HG02588 (cell line): ENCODE data around the gene MEG3.

ENCODE experiments used
- ATAC-seq: cut with Tn5 transposase; IDR thresholded peaks from one replicate; pipeline ENCODE4 v1.9.1; 2021; ENCODE audit warnings: mild to moderate bottlenecking, moderate library complexity; ENCODE audit not compliant: unreplicated experiment

MEG3 gene

DNA sequence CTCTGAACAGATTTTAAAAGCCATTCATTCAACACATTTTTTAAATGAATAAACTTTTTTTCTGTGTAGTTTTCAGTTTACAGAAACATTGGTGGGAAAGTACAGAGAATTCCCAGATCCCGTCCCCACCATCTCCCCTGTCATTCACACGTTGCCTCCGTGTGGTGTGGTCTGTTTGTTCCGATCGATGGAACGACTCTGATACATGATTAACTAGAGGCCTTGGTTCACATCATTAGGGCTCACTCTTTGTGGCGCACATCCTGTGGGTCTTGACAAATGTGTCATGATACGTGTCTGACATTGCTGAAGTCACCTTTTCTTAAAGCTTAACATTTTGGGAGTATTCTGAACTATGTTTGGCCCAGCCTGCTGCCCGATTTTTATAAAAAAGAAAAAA lies 18.5 kb downstream of the MEG3 start:
- no peak for ATAC-seq

DNA sequence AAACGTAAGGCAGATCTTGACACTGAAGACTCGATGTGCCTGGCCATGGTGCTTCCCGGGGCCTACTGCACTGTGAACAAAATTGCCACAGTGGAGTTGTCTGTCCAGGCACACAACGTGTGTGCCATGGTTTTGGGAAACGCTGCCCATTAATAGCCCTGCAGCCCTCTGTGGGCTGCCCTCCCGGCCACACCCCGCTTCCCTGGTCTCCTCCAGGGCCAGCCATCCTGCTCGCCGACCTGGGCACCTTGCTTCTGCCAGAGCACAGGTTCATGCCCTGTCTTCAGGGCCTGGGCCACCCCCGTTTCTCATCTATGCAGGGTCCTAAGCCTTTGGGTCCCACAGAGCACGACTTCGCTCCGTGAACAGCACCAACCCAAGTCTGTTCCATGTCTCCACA lies 18.9 kb downstream of the MEG3 start:
- ATAC-seq, result no peak

DNA sequence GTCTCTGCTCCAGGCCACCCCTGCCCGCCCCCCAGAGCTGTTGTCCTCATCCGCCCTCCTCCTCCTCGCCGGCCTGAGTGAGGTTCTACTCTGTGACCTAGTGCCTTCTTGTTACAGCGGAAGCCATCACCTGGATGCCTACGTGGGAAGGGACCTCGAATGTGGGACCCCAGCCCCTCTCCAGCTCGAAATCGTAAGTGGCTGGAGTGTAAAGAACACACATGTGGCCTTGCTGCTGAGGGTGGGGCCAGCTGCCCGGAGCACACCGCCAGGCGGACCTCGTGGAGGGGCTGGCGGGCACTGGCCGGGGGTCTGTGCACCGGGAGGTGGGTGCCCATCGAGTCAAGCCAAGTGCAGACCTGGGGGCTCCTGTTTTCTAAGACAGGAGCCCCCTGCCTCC lies 19.4 kb downstream of the MEG3 start:
- ATAC-seq, result no peak

DNA sequence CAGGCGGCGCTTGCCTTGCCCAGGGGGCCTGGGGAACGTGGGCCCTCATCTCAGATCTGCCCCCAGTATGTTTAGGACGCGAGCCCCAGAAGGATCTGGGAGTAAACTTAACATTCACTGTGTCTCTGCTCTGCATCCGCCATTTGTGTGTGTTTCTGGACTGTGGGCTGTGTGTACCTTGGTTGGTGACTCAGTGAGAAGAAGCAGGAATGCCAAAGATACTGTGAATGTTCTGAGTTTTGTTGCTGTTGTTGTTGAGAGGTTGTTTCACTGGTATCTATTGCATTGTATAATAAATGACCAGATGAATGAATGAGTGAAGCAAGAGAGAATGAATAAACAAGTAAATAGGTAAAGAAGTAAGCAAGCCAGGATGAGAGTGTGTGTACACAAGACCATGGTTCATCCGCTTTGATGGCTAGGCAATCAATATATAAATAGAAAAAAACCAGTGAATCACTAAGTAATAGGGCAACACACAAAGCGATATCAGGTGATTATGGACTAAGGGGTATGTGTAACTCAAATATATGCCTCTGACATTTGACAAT lies 20.5 kb downstream of the MEG3 start:
- no peak for ATAC-seq

DNA sequence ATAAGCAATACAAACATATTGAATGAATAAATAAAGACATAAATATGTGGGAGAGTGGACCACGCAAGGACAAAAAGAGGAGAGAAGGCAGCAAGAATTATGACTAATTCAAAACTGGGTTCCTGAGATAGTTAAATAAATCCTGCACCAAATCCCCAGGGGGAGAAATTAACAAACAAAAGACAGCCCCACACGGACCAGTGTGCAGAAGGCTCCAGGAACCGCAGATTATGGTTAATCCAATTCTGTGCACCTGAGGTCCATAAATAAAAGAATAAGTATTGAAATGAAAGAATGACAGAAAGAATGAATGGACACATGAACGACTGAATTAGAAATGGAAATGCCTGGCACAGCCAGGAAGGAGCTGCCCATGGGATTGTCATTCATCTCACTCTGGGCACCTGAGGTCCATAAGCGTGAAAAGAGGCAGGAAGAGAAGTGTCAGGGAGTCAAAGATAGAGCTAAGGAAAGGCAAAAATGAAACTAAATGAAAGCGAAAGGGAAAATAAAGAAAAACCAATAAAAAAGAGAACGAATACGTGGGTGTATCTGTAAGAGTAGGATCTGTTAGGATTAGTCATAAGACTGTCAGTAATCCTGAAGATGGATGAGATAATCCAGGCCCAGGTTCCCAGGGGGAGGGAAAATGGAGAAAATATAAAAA lies 23.3 kb downstream of the MEG3 start:
- no peak for ATAC-seq

DNA sequence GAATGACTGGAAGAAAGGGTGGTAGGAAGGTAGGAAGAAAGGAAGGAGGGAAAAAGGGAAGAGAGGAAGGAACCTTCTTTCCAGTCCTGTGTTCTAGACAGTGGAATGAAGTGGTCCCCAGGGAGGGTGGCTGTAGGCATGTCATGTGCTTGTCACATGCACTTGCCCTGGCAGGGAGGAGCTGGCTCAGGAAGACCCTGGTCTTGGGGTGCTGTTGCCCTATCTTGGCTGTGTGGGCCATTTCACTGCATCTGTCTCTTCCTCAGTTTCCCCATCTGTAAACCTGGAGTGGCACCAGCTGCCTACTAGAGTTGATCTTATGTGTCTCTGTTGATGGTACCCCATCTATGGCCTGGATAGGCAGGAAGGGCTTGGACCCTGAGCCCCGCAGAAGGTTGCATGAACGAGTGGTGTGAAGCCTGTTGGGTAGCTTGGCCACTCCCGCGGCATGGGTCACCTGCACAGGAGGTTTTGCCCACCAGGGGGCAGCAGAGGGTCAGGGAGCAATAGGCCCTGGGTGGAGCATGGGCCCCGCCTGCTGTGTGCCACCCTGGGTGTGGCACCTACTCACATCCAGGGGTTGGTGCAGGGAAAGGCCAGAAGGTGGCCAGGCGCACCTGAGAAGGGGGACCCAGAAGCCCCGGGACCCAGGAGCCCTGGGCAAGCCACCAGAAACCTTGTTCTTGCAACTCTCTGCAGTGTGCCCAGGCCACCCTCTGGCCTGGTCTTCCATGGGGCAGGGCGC lies 25.1 kb downstream of the MEG3 start:
- no peak for ATAC-seq

DNA sequence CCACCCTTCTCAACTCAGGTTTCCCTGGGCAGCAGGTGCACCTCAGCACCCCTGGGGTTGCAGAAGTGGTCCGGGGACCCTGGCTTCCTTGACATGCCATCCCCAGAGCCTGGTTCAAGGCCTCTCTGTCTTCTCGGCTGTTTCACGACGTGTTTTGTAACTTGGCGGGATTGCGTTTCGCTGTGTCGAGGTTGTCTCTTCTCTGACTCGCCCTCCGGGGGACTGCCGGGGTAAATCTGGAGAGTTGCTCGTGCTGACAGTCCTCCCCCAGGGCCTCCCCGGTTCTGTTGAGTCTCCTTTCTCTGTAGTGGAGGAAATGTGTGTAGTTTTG lies 25.6 kb downstream of the MEG3 start:
- no peak for ATAC-seq

DNA sequence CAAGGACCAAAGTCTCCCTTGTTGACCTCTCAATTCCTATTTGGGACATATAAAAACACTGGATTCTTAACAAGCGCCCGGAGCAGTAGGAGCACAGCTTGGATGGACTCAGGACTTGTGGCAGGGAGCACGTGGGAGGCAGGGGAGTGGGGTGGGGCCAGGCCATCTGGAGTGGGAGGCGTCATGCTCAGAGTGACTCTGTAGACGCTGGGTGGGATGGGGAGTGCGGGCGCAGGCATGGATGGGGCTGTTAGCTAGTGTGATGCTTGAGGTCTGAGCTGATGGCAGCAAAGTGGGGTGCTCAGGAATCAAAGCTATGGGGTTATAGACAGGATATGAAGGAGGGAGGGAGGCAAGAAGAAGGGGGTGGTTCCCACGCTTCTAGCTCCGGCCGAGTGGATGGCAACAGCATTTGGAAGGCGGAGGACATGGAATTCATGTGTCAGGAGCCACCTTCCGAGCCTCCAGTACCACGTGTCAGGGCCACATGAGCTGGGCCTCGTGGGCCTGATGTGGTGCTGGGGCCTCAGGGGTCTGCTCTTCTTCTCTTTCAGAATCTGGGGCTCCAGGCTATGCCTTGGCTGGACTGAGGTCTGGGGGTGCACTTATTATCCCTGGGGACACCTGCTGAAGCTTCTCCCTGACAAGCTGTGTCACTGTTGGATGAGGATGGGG lies 26.2 kb downstream of the MEG3 start:
- no peak for ATAC-seq

DNA sequence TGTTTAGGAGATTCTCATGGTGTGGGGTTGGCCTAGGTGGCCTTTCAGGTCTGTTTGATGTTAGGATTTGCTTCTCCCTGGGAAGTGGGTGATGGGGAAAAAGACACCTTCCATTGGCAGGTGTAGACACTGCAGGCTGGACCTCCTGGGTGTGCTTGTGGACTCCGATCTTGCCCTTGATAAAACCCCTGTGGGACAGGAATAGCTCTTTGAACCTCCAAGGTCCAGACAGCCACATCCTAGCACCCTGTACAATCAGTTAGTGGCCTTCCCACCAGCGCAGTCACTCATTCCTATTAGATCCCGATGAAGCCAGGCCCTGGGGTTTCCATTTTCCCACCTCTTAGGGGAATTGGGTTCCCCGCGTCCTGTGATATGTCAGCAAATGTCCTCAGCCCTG lies 28.5 kb downstream of the MEG3 start:
- no peak for ATAC-seq

DNA sequence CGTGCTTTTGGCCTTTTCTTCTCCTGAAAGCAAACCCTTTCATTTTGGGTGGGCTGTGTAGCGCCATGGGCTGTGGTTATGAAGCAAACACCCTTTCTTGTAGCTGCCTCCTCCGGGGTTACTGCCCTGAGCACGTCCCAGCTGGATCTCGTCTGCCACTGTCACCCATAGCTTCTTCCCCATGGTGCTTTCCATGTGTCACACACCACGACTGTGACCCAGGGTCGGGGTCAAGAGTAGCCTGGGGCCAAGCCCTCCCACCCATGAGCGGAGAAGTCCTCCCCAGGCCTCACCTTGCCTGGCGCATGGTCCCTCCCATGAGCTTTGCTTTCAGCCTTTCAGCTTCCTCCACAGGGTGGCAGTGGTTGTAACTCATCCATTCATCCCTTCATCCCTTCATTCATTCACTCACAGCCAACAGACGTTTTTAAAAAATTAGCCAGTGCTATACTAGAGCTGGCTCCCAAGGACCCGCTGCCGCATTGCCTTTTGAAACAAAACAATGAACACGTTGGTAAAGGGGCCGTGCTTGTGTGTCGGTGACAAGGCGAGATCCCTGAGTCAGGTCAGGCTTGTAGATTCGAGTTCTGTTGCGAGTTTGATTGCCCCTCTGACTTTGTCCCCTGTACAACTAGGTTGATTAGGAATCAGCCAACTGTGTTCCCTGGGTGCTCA lies 29.5 kb downstream of the MEG3 start:
- no peak for ATAC-seq

DNA sequence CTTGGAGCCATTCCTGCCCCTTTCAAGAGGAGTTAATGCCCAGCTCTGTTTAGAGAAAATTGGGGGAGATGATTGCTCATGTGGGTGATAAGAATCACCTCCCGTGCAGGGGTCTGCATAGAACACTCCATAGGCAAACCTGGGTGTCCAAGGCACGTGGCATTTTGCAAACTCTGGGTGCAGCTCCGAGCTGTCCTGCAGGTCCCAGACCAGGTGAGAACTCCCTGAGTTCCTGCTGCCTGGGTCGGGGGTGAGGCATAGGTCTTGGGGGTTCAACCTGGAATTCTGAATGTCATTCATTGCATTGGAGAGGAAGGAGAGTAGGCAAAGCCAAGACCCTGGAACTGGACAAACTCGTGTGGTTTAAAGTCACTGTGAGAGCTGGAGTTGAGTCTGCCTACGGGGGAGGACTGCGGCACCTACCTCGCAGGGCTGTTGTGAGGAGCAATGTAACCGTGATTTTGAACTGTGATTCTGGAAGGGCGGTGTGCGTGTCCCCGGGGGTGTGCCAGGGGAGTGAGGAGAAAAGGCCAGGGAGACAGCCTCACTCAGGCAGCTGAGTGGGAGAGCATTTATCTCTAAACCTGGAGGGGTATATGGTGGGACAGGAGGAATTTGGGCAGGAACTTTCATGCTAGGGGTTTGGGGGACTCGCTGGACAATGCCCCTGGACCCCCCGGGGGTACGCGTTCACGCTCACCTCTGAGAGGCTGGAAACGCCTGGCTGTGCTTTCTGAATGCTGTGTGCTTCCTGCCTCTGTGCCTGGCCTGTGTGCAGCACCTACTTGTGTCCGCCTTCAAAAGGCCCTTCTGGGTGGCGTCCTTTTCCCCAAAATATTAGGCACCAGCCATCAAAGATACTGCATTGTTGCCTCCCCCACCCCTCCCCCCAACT lies 30.4 kb downstream of the MEG3 start:
- ATAC-seq, result no peak

DNA sequence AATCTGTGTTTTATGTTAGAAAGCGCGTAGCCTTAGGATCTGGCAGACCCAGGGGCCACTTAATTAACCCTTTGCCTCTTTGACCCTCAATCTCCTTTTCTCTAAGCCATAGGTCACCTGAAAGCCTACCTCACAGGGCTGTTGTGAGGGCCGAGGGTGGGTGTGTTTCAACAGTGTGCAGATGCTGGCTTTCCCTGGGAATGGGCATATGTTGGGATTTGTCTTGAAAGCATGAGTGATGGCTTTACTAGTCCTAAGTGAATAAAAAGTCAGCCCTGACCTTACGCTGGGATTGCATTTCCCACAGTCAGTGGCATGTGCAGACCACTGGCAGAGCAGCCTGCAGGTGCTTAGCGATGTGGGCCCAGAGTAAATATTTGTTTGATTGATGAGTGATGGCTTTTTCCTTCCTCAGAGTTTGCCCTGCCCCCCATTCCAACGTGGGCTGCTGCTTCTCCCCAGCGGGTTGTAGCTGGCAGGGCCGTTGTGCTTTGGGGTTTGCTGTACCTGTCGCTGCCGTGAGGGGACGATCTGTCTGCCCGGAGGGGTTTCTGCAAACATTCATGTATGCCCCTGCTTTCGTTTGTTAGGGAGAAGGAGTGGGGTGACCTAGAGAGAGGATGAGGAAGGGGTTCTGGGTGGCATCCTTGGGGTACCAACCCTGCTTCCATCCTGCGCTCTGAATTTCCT lies 31.5 kb downstream of the MEG3 start:
- no peak for ATAC-seq

DNA sequence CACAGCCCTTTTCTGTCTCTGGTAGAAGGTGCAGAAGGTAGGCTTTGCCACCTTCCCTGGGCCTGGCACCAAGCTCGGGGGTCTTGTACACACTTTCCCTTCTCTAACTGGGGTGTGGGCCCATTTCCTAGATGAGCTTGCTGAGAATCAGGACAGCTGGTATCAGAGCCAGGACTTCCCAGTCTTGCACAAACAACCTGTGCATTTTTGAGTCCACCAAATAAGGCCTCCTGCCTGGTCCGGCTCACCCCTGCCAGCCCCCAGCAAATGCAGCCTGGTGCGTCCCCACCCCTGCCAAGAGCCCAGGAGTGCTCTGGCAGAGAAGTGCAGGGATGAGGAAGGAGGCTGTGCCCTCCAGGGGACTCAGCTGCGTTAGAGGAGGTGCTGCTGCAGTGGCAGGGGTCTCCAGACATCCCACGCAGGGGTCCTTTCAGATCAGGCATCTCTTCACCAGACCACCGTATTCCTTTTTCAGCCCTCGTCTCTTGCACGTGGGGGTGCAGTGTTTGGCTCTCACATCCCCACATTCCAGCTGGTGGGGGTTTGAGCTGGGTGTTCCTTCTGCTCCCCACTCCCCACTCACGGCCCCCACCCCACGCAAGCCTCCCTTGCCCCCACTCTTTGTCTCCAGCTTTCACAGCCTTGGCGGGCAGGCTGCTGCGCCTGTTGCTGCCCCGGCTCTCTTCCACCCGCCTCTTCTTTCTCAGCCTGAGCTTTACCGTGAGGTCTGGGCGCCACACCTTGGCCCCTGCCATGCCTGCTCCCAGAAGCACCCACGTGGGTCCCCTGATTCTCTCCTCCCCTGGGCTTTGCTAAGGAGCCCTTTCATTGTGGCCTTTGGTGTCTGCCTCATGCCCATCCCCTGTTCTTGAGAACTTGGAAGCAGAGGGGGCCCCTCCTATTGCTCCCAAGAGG lies 32.3 kb downstream of the MEG3 start:
- no peak for ATAC-seq

DNA sequence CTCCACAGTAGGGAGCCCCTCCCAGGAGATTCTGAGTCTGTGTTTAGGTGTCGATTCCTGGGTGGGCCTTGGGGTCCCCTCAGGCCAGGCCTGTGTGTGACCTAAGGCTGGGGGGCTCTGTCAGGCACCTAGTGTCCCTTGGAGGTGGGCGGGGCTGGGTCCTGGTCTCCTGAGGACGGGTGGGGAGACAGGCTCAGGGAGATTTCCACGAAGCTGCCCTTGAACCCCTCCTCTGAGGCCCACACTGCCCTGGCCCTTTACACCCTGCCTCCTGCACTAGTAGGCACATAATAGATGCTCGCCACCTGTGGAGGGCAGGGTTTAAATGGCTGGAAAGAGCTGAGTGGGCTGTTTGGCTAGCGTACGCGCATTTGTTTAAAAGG lies 32.9 kb downstream of the MEG3 start:
- ATAC-seq, result no peak

DNA sequence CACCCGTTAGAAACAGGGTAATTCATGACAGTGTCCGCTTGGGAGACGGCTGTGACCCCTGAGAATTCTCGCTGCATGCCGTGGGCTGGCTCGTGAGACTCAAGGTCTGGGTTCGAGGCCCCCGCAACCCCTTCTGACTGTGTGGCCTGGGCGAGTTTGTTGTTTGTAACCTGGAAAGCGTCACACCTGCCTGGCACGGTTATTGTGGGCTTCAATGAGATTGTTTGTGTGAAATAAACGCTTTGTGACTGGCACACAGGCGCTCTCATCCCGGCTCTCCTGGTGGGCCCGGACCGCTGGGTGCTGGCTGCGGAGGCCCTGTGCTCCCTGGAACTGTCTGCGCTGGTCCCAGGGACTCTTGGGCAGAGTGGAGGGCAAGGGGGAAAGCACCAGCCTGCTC lies 33.9 kb downstream of the MEG3 start:
- no peak for ATAC-seq

DNA sequence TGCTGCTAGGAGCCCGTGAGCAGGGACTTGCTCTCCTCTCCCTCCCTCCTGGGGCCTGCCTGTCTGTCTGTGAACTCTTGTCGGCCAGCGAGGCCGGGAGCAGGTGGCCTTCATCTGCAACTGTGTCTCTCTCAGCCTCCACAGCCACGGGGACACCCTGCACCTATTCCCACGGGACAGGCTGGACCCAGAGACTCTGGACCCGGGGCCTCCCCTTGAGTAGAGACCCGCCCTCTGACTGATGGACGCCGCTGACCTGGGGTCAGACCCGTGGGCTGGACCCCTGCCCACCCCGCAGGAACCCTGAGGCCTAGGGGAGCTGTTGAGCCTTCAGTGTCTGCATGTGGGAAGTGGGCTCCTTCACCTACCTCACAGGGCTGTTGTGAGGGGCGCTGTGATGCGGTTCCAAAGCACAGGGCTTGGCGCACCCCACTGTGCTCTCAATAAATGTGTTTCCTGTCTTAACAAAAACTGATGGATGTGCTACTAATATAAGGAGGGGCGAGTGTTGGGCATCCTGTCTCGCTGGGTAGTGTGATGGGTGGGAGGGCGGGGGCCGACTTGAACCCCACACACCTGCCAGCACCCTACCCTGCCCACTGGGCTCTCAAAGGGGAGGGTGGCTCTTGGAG lies 34.8 kb downstream of the MEG3 start:
- ATAC-seq, result no peak

DNA sequence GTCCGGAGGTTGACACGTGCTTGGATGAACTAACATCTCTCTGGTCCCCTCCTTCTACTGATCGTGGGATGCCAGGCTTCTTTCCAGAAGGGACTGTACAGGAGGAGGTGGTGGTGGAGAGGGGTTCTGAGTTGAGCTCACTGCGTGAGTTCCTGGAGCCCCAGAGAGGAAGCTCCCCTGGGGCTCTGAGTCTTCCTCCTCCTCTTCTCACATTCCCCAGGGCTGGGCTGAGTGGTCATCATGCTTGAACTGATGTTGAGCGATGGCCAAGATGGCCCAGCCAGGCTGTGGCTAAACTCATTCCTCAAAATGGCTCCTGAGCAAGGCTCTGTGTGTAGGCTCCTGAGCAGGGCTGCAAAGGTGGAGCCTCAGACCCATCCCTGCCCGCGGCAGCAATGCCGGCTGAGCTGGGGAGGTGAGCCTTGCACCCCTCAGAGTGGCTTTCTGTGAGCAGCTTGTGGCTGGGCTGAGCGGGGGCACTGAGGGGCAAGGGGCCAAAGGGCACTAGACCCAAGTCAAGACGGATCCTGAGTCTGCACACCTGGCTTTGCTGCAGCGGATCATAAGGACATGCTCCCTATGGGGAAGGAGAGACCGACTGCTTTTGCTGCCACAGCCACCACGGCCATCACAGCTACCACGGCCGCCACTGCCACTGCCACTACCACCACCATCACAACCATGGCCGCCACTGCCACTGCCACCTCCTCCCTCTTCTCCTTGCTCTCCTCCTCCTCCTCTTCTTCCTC lies 35.4 kb downstream of the MEG3 start:
- ATAC-seq, result no peak

DNA sequence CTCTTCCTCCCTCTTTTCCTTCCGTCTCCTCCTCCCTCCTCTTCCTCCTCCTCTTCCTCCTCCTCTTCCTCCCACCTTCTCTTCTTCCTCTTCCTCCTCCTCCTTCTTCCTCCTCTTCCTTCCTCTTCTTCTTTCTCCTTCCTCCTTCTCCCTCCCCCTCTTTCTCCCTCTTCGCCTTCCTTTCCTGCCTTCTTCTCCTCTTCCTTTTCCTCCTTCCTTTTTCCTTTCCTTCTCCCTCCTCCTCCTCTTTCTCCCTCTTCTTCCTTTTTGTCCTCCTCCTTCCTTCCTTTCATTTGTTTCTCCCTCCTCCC lies 36.0 kb downstream of the MEG3 start:
- no peak for ATAC-seq
